ENCODE measurements around the gene RABGAP1L.

Gene RABGAP1L

DNA sequence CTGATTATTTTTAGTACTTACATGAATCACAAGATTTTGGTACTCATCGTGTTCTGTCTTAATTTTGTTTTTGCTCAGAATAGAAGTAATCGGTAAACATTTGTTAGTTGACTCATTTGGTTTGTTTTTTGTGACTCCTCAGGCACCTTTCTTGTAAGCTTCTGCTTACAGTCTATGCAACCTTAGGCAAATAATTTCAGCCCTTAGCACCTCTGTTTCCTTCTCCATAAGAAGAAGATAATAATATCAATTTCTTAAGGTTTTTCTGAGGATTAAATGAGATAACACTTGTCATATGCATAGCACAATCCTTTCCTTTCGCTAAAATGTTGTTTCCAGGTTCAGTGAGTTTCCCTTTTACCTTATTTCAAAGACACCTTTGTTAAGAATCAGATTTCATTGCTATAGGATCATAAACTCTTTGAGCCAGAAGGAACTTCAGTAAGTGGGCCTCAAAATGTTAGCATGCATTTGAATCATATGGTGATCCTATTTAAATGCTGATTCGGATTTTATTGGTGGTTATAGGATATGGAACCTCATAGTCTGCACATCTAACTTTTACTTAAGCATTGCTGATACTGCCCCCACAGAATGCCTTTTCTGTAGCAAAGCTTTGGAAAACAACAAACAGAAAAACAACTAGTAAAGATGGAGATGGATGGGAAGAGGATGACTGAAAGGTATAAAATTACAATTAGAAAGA, 567.7 kb downstream of the RABGAP1L start:
- DNase-seq, result no peak

DNA sequence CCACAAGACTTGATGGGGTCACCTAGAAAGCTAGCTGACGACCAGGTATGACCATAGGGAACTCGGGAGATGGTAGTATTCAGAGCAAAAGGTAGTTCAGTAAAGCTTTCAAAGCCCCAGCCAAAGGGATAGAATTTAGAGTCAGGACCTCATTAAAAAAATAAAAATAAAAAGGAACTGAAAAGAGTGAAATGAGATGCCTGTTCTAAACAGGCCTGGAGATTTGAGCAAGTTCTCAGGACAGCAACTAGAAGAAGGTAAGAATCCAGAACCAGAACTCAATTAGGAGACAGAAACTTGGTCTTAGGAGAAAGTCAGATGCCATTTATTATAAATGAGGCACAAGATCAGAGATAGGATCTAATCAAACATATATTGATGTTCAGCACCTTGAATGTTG, 575.0 kb downstream of the RABGAP1L start:
- no peak for DNase-seq

DNA sequence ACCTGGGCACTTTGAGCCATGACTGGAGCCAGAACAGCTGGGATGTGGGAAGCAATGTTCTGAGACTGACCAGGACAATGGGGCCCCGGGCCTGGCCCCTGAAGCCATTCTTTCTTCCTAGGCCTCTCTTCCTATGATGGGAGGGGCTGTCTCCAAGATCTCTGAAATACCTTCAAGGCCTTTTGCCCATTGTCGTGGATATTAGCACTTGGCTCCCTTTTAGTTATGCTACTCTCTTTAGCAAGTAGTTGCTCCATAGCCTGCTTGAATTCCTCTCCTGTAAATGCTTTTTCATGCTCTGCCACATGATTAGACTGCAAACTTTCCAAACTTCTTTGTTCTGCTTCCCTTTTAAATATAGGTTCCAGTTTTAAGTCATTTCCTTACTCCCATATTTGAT, 577.5 kb downstream of the RABGAP1L start:
- no peak for DNase-seq

- no peak for DNase-seq
Measured at GRCh38 chr1:174740249-174740968, 581.1 kb downstream of the RABGAP1L start.

DNA sequence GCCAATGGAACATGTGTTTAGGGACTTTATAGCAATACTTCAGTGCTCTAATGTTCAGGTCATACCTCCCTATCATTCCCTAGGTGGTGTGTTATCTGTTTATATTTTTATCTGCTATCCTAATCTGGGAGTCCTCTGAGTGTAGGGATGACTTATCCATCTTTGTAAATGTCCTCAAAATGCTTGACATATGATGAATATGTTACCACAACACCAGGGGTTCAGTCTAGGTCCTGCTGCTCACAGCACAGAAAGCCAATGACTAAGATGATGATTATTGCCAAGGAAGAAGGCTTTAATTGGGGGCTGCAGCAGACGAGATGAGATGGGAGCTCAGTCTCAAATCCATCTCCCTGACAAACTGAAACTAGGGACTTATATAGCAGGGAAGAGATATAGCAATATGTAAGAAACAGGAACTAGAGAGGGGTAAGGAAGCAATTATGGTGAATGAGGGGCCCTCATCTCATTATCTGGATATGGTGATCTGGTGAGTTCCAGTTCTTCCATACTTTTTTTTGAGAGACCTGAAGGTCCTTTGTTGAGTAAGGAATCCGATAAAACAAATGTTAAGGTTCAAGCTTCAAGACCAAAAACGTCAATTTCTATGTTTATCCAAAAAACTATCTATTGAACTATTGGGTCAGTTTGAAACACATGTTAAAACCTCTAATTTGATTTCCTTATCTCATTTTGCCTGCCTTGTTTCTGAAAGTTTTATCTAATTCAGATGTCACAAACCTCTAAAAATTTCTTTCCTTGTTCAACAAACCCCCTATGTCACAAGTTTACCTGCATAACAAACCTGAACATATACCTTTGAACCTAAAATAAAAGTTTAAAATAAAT, 583.7 kb downstream of the RABGAP1L start:
- DNase-seq, result no peak

DNA sequence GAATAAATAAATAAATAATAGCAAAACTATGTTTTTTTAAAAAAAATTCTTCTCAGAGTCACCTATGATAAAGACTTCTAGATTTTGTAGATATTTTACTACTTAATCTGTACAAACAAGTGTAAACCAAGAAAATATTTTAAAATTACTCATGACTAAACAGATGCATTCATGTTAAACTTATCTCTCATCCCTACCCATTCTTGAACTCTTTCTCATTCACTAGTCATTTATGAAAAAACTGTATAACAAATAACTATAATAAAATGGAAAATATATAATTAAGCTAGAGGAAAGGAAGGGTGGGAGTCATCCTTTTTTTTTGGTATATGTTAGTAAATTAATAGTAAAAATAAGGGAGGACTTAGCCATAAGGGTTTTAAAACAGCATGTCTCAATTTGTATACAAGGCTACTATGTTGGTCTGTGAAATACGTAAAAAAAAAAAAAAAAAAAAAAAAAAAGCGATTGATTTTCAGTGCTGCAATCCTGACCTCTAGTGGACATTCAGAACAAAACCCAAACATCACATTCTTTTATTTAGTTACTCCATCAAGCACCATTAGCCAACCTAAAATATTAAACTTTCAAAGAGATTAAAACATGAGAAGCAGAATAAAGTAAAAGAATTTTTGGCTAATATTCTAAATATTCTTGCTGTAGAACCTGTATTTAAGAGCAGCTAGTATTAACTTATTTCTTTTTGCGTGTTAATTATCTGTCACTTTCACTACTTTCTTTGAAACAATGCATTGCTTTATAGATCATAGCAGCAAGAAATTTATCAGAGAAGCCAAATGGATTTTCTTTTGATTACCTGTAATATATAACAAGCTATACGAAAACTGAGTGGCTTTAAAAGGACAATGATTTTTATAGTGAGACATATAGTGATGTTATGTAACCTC, 584.6 kb downstream of the RABGAP1L start:
- DNase-seq, result no peak

- no peak for DNase-seq
Measured at GRCh38 chr1:174744886-174745285, 585.6 kb downstream of the RABGAP1L start.

- no peak for DNase-seq
Measured at GRCh38 chr1:174746024-174746808, 586.9 kb downstream of the RABGAP1L start.

DNA sequence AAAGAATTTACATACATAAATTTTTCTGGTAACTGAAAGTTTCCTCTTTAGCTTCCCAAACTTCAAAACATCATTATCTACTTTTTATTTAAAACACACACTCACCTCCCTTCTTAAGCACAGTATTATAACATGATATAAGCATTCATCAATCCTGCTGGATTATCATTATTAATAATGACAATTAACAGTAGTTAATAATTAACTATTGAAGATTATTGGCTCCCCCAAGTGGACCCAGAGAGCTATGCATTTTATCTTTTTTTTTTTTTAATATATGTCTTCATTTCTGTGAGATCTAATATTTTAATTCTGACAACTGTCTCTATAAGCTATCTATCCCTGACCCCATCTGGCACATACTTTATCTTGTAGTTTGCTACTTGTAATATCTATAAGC, 588.3 kb downstream of the RABGAP1L start:
- no peak for DNase-seq

DNA sequence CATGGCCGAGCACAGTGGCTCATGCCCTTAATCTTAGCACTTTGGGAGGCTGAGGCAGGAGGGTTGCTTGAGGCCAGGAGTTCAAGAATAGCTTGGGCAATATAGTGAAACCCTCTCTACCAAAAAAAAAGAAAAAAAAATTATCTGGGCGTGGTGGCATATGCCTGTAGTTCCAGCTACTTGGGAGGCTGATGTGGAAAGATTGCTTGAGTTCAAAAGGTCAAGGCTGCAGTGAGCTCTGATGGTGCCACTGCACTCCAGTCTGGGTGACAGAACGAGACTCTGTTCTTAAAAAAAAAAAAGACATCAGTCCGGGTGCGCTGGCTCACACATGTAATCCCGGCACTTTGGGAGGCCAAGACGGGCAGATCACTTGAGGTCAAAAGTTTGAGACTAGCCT, 589.3 kb downstream of the RABGAP1L start:
- DNase-seq, result no peak

DNA sequence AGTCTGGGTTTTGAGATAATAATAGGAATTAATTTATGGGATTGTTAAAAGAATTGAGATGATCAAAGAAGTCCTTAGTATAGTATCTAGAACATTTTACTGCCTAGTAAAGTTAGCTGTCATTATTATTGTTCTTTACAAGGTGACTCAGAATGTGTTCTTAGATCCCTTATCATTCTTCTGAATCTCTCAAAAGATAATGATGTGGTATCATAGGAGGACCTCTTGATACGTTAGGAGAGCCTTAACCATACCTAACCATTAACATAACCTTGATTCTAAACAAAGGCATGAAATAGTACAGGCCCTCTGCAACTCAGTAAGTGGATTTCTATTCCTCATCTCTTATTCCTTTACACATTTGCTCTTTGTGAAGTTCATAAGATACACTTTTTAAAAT, 593.8 kb downstream of the RABGAP1L start:
- no peak for DNase-seq

- DNase-seq, result no peak
Measured at GRCh38 chr1:174761335-174761734, 602.0 kb downstream of the RABGAP1L start.

DNA sequence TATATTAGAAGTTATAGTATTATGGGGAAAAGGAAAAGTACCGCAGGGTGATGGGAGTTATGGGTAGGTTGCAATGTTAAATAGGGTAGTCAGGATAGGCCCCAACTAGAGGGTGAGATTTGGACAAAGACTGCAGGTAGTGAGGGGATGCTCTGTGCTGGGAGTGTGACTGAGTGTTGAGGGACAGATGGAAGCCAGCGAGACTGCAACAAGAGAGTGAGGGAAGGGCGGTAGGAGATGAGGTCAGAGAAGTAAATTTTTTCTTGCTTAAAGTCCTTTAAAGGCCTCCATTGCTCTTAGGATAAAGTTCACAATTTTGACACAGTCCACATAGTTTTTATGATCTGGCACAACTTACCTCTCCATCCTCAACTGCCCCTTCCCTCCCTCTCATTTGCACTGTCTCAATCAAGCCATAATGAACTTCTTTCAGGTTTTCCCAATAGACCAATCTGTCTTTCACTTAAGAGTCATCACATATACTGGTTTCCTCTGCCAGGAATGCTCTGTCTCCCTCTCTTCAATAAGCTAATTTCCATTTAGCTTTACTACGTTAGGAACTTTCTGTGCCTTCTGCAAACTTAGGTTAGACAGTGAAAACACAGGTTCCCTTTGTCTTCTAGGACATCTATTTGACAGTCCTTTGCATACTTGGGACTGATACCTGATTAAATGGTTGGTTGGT, 602.7 kb downstream of the RABGAP1L start:
- no peak for DNase-seq

DNA sequence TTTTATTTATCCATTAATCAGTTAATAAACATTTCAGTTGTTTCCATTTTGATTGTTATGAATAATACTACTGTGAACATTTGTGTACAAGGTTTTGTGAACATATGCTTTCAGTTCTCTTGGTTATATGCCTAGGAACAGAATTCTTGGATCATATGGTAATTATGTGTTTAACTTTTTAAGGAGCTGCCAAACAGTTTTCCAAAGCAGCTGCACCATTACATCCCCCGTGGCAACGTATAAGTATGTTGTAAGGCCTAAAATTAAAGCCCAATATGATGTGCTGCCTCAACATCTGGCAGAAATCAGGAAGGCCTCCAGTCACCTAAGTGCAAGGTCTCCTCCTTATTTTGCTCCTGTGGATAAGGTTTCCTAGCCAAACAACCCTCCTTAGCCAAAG, 604.9 kb downstream of the RABGAP1L start:
- DNase-seq, result no peak

DNA sequence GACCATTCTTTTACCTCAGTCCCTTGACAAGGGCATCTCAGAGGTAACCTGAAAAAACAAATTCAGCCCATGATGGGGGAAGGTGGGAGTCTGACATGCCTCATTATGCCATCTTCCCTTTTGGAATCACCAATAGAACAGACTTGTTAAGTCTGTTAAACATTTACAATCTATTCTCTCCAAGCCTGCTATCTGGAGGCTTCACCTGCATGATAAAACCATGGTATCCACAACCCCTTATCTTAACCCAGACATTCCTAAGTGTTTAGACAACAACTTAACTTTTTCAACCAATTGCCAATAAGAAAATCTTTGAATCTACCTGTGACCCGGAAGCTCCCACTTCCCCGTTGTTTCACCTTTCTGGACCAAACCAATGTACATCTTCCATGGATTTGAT, 607.4 kb downstream of the RABGAP1L start:
- no peak for DNase-seq

DNA sequence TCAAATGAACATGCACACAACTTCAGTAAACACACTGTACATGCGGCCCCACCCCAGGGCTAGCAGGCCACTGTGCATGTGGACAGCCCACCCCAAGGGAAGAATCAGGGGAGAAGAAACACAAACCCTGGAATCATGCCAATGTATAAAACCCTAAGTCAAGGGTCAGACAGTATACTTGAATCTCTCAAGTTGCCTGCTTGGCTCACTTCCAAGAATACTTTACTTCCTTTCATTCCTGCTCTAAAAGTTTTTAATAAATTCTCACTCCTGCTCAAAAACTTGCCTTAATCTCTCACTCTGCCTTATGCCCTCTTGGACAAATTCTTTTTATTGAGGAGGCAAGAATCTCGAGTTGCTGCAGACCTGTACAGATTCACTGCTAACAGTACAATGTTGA, 609.2 kb downstream of the RABGAP1L start:
- no peak for DNase-seq

DNA sequence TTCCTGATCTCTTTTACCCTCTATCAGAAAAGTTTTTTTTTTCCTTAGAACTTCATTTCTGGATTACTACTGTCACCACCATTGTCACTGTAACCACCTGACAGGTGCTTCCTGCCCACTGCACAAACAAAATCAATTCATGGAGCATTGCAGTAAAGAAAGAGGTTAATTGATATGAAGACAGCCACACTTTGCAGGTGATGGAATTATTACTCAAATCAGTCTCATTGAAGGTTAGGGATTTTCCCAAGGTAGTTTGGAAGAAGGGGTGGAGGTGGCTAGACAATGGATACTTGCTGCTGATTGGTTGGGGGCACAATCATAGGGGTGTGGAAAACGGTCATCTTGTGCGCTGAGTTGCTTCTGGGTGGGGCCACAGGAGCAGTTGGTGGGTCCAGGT, 609.6 kb downstream of the RABGAP1L start:
- DNase-seq, result peak; percentile 12

DNA sequence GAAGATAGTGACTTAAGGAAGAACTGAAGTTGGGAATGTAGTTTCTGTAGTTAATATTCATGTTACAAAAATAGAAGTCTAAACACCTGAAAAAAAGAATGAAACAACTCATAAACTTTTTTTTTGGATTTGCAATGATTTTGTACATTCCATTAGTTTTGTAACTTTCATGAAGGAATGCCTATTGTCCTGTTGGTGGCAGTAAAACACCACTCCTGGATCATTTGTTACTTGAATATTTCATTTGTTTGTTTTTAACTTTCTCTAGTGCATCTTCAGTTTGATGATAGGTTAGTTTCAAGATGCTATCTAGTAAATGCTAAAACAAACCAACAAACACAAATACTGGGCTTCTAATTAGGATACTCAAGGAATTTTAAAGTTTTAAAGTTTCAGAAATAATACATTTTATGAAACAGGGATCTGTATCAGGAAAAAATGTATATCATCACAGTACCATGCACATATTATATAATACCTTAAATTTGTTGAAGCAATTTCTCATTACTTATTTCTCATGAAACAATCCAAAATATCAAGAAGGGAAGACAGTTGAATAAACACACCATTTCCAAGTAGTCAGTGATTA, 610.7 kb downstream of the RABGAP1L start:
- no peak for DNase-seq

- no peak for DNase-seq
Measured at GRCh38 chr1:174775621-174776020, 616.3 kb downstream of the RABGAP1L start.

DNA sequence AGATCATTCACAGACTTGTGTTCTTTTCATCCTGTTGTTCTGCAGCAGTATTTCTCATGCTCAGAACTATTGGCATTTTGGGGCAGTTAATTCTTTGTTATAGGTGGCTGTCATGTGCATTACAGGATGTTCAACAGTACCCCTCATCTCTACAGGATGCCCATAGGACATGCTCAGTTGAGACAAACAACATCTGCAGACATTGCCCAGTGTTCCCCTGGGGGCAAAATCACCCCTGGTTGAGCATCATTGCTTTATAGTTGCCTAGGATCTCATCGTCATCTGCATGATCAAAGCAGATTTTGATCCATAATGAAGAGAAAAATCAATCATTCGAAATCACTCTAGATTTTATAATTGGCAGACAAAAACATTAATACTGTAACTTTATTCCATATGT, 617.9 kb downstream of the RABGAP1L start:
- DNase-seq, result no peak

DNA sequence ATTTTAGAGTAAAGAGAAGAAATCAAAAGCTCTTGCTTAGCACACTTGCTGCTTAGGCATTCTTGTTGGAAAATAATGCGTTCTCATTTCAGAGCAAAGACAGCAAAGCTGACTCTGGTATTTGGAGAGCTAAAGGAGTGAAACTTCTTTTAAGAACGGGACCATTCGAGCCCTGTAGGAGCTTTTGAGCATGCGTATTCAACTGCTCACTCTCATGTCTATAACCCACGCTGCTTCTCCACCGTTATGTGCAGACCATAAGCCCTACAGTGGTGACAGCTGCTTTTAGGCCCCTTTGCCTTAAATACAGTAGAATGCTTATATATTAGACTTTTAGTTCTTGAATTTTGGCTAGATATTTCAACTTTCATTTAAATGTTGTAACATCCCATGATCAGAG, 626.2 kb downstream of the RABGAP1L start:
- no peak for DNase-seq

Measured in activated CD4-positive, alpha-beta T cell treated with anti-CD3 and anti-CD28 coated beads for 48 hours (primary cell).